Measurements from ENCODE around the gene TINAG.

Gene TINAG

DNA sequence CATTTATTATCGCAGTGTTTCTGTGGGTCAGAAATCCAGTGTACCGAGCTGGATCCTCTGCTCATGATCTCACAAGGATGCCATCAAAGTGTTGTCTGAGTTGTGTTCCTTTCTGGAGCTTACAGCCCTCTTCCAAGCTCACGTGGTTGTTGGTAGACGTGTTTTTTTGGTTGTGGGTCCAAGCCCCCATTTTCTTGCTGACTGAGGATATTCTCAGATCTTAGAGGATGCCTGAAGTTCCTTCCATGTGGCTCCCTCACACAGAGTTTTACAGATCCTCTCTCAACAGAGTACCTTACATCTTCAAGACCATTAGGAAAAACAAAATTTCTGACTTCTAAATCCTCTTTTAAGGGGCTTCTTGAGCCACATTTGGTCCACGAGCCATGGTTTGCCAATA, 78.1 kb downstream of the TINAG start:
- Histone ChIP-seq H3K4me3 (ENCODE audit: insufficient read length, low read depth) (no peak overlapping the region), H3K9ac (ENCODE audit: insufficient read length, low read depth) (no peak overlapping the region), H3K27me3 (ENCODE audit: insufficient read depth, insufficient read length) (no peaks in the 10 kb centered on the region), H3K9me3 (ENCODE audit: insufficient read depth, low read length) (no peaks in the 10 kb centered on the region), H3K36me3 (ENCODE audit: insufficient read depth, insufficient read length, low read length) (no peaks in the 10 kb centered on the region), H3K4me1 (ENCODE audit: insufficient read depth, insufficient read length) (no peaks in the 10 kb centered on the region)
- no peak for TF ChIP-seq YY1 (IDR thresholded peaks at IDR 0.05; ENCODE audit: insufficient read depth, insufficient read length)
- TF ChIP-seq ZNF274 (IDR thresholded peaks at IDR 0.05; ENCODE audit: low read depth, low read length): no peak
- no peak for TF ChIP-seq SUZ12 (IDR thresholded peaks at IDR 0.05; ENCODE audit: extremely low read depth, insufficient read depth, insufficient read length)
- DNase-seq (ENCODE audit: low read depth, low spot score): no peak

DNA sequence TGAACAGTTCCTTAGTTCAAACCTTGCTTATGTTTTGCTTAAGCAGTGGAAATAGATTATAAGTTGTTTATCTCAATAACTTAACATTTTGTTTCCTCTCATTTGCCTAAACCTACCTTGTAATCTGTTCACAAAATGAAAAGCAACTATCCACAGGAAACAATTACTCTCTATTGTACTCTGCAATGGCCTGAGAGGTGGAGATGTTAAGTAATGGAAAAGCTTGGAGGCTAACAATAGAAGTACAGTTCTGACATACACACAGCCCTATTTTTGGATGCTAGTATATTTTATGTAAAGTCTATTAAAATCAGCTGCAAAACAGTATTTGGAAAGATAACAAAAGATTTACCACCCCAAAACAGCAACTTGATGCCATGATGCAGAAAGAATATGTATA, 82.1 kb downstream of the TINAG start:
- Histone ChIP-seq H3K4me1 (ENCODE audit: insufficient read depth, insufficient read length) (no peaks in the 10 kb centered on the region), H3K36me3 (ENCODE audit: insufficient read depth, insufficient read length, low read length) (no peaks in the 10 kb centered on the region), H3K9me3 (ENCODE audit: insufficient read depth, low read length) (no peaks in the 10 kb centered on the region), H3K4me3 (ENCODE audit: insufficient read length, low read depth) (no peak overlapping the region), H3K27me3 (ENCODE audit: insufficient read depth, insufficient read length) (no peaks in the 10 kb centered on the region), H3K9ac (ENCODE audit: insufficient read length, low read depth) (no peak overlapping the region)
- DNase-seq (ENCODE audit: low read depth, low spot score): no peak
- TF ChIP-seq ZNF274 (IDR thresholded peaks at IDR 0.05; ENCODE audit: low read depth, low read length) (no peak), YY1 (IDR thresholded peaks at IDR 0.05; ENCODE audit: insufficient read depth, insufficient read length) (no peak), SUZ12 (IDR thresholded peaks at IDR 0.05; ENCODE audit: extremely low read depth, insufficient read depth, insufficient read length) (no peak)

GRCh38 chr6:54391577-54391976, 83.3 kb downstream of the TINAG start:
- no peak overlapping the region for H3K4me3 ChIP-seq (ENCODE audit: insufficient read length, low read depth)
- no peak for DNase-seq (ENCODE audit: low read depth, low spot score)

DNA sequence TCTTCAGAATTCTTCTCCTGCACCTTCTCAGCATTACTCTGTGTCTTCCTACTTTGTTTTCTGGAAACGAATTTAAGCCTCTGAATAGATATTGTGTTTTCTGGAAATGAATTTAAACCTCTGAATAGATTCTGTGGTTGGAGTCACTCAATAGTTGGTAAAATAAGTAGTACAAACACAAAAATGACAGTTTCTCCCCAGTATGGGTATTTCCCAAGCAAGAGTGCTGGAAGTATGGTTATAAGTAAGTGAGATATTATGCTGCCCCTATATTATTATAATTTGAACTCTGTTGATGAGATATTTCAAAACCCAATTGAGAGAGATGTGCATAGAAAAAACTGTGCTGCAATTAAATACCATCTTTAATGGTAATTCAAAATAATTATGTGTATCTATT, 94.9 kb downstream of the TINAG start:
- no peaks in the 10 kb centered on the region for H3K36me3 ChIP-seq (ENCODE audit: insufficient read depth, insufficient read length, low read length)
- no peaks in the 10 kb centered on the region for H3K4me1 ChIP-seq (ENCODE audit: insufficient read depth, insufficient read length)
- H3K9me3 ChIP-seq (ENCODE audit: insufficient read depth, low read length): no peaks in the 10 kb centered on the region
- no peak overlapping the region for H3K9ac ChIP-seq (ENCODE audit: insufficient read length, low read depth)
- H3K4me3 ChIP-seq (ENCODE audit: insufficient read length, low read depth): no peak overlapping the region
- no peak for DNase-seq (ENCODE audit: low read depth, low spot score)
- no peak for TF ChIP-seq YY1 (IDR thresholded peaks at IDR 0.05; ENCODE audit: insufficient read depth, insufficient read length)
- H3K27me3 ChIP-seq (ENCODE audit: insufficient read depth, insufficient read length): no peaks in the 10 kb centered on the region

More at GRCh38 chr6:54391577-54391976, 83.3 kb downstream of the TINAG start:
- Histone ChIP-seq H3K36me3 (ENCODE audit: insufficient read depth, insufficient read length, low read length) (no peaks in the 10 kb centered on the region), H3K9ac (ENCODE audit: insufficient read length, low read depth) (no peak overlapping the region), H3K27me3 (ENCODE audit: insufficient read depth, insufficient read length) (no peaks in the 10 kb centered on the region), H3K4me1 (ENCODE audit: insufficient read depth, insufficient read length) (no peaks in the 10 kb centered on the region), H3K9me3 (ENCODE audit: insufficient read depth, low read length) (no peaks in the 10 kb centered on the region)
- TF ChIP-seq YY1 (IDR thresholded peaks at IDR 0.05; ENCODE audit: insufficient read depth, insufficient read length): no peak
- TF ChIP-seq ZNF274 (IDR thresholded peaks at IDR 0.05; ENCODE audit: low read depth, low read length): no peak
- TF ChIP-seq SUZ12 (IDR thresholded peaks at IDR 0.05; ENCODE audit: extremely low read depth, insufficient read depth, insufficient read length): no peak

- DNase-seq (ENCODE audit: low read depth, low spot score): no peak
- Histone ChIP-seq H3K27me3 (ENCODE audit: insufficient read depth, insufficient read length) (no peaks in the 10 kb centered on the region), H3K4me1 (ENCODE audit: insufficient read depth, insufficient read length) (no peaks in the 10 kb centered on the region), H3K9ac (ENCODE audit: insufficient read length, low read depth) (no peak overlapping the region), H3K36me3 (ENCODE audit: insufficient read depth, insufficient read length, low read length) (no peaks in the 10 kb centered on the region), H3K9me3 (ENCODE audit: insufficient read depth, low read length) (no peaks in the 10 kb centered on the region), H3K4me3 (ENCODE audit: insufficient read length, low read depth) (no peak overlapping the region)
- TF ChIP-seq SUZ12 (IDR thresholded peaks at IDR 0.05; ENCODE audit: extremely low read depth, insufficient read depth, insufficient read length) (no peak), YY1 (IDR thresholded peaks at IDR 0.05; ENCODE audit: insufficient read depth, insufficient read length) (no peak), ZNF274 (IDR thresholded peaks at IDR 0.05; ENCODE audit: low read depth, low read length) (no peak)
Measured at GRCh38 chr6:54404791-54405190, 96.5 kb downstream of the TINAG start.

- H3K36me3 ChIP-seq (ENCODE audit: insufficient read depth, insufficient read length, low read length): no peaks in the 10 kb centered on the region
- no peak overlapping the region for H3K4me3 ChIP-seq (ENCODE audit: insufficient read length, low read depth)
- no peak overlapping the region for H3K9ac ChIP-seq (ENCODE audit: insufficient read length, low read depth)
- TF ChIP-seq ZNF274 (IDR thresholded peaks at IDR 0.05; ENCODE audit: low read depth, low read length) (no peak), SUZ12 (IDR thresholded peaks at IDR 0.05; ENCODE audit: extremely low read depth, insufficient read depth, insufficient read length) (no peak), YY1 (IDR thresholded peaks at IDR 0.05; ENCODE audit: insufficient read depth, insufficient read length) (no peak)
- no peaks in the 10 kb centered on the region for H3K4me1 ChIP-seq (ENCODE audit: insufficient read depth, insufficient read length)
- no peaks in the 10 kb centered on the region for H3K9me3 ChIP-seq (ENCODE audit: insufficient read depth, low read length)
- DNase-seq (ENCODE audit: low read depth, low spot score): no peak
- no peaks in the 10 kb centered on the region for H3K27me3 ChIP-seq (ENCODE audit: insufficient read depth, insufficient read length)
Measured at GRCh38 chr6:54411767-54412166, 103.5 kb downstream of the TINAG start.

- H3K4me3 ChIP-seq (ENCODE audit: insufficient read length, low read depth): no peak overlapping the region
- H3K27me3 ChIP-seq (ENCODE audit: insufficient read depth, insufficient read length): no peaks in the 10 kb centered on the region
- DNase-seq (ENCODE audit: low read depth, low spot score): no peak
- TF ChIP-seq ZNF274 (IDR thresholded peaks at IDR 0.05; ENCODE audit: low read depth, low read length) (no peak), YY1 (IDR thresholded peaks at IDR 0.05; ENCODE audit: insufficient read depth, insufficient read length) (no peak), SUZ12 (IDR thresholded peaks at IDR 0.05; ENCODE audit: extremely low read depth, insufficient read depth, insufficient read length) (no peak)
- H3K4me1 ChIP-seq (ENCODE audit: insufficient read depth, insufficient read length): no peaks in the 10 kb centered on the region
- no peaks in the 10 kb centered on the region for H3K9me3 ChIP-seq (ENCODE audit: insufficient read depth, low read length)
- H3K9ac ChIP-seq (ENCODE audit: insufficient read length, low read depth): no peak overlapping the region
- H3K36me3 ChIP-seq (ENCODE audit: insufficient read depth, insufficient read length, low read length): no peaks in the 10 kb centered on the region
Measured at GRCh38 chr6:54415517-54415916, 107.3 kb downstream of the TINAG start.

- no peaks in the 10 kb centered on the region for H3K9me3 ChIP-seq (ENCODE audit: insufficient read depth, low read length)
- H3K36me3 ChIP-seq (ENCODE audit: insufficient read depth, insufficient read length, low read length): no peaks in the 10 kb centered on the region
- H3K4me1 ChIP-seq (ENCODE audit: insufficient read depth, insufficient read length): no peaks in the 10 kb centered on the region
- H3K27me3 ChIP-seq (ENCODE audit: insufficient read depth, insufficient read length): no peaks in the 10 kb centered on the region
- TF ChIP-seq YY1 (IDR thresholded peaks at IDR 0.05; ENCODE audit: insufficient read depth, insufficient read length) (no peak), SUZ12 (IDR thresholded peaks at IDR 0.05; ENCODE audit: extremely low read depth, insufficient read depth, insufficient read length) (no peak), ZNF274 (IDR thresholded peaks at IDR 0.05; ENCODE audit: low read depth, low read length) (no peak)
- DNase-seq (ENCODE audit: low read depth, low spot score): no peak
- H3K9ac ChIP-seq (ENCODE audit: insufficient read length, low read depth): no peak overlapping the region
- no peak overlapping the region for H3K4me3 ChIP-seq (ENCODE audit: insufficient read length, low read depth)
Measured at GRCh38 chr6:54419885-54420284, 111.6 kb downstream of the TINAG start.
